Measurements from ENCODE around the gene TBX19. TPM values are rescaled to one million over a fixed set of nuclear protein-coding genes. Genes with fewer than 3 reads are reported as not detected.
"Not testable (repeated sequence)": the region's sequence is repeated elsewhere in the genome, so short reads cannot be mapped to it uniquely, and the experiment has no call there.

Gene TBX19
- total RNA-seq, 5 donors from 2014 or later (not counting 1 experiment from before 2014, with no cell fraction given), result 2.8 to 3.9 (median 3.5) TPM

- H3K27me3 Mint-ChIP-seq; ATAC-seq (replicated peaks in 1 of 4); H3K27ac ChIP-seq (ENCODE audit: low read length); H3K4me3 ChIP-seq (ENCODE audit: control insufficient read depth in 1 of 2, extremely low read depth in 1 of 2, low read length in 1 of 2); H3K36me3 Mint-ChIP-seq; CTCF ChIA-PET; H3K9me3 Mint-ChIP-seq; H3K36me3 ChIP-seq (ENCODE audit: control insufficient read depth in 2 of 2, extremely low read depth in 1 of 2, insufficient read depth in 1 of 2, low read length in 1 of 2); H3K4me1 ChIP-seq (ENCODE audit: control insufficient read depth in 1 of 2, extremely low read depth in 1 of 2, insufficient read depth in 2 of 2, low read length in 2 of 2); DNase-seq; H3K27me3 ChIP-seq (replicated peaks in 1 of 2; ENCODE audit: control insufficient read depth in 2 of 2, extremely low read depth in 1 of 2, insufficient read depth in 2 of 2, low read length in 1 of 2); H3K27ac Mint-ChIP-seq; H3K4me1 Mint-ChIP-seq; H3K9me3 ChIP-seq; H3K4me3 Mint-ChIP-seq: not testable (repeated sequence)
- WGBS (ENCODE audit: insufficient coverage), result 94% methylated on average over 12 of the region's 36 CpGs
- POLR2A ChIA-PET, result interaction anchor here (0.5 to 1.1 kb wide), 2 partner anchors 68 to 1725 kb away, joined by 3 to 4 read pairs; no protein-coding TSS in a partner anchor
Measured at GRCh38 chr1:168354335-168355269, 73.9 kb downstream of the TBX19 start.

GRCh38 chr1:168360151-168361021 lies 79.7 kb downstream of the TBX19 start:
- H3K27me3 ChIP-seq (replicated peaks in 1 of 2; ENCODE audit: control insufficient read depth in 2 of 2, extremely low read depth in 1 of 2, insufficient read depth in 2 of 2, low read length in 1 of 2), result no peaks in the 10 kb centered on the region
- peak in 6 of 35 experiments; percentile 1 to 27 (median 18) for DNase-seq
- H3K36me3 Mint-ChIP-seq, result no peaks in the 10 kb centered on the region
- 100% methylated on average over 3 of the region's 7 CpGs for WGBS (ENCODE audit: insufficient coverage)
- H3K36me3 ChIP-seq (ENCODE audit: control insufficient read depth in 2 of 2, extremely low read depth in 1 of 2, insufficient read depth in 1 of 2, low read length in 1 of 2), result no peaks in the 10 kb centered on the region
- no peaks in the 10 kb centered on the region for H3K27me3 Mint-ChIP-seq
- ChIA-PET POLR2A (no interaction called here), CTCF (interaction anchor here (0.6 to 8.9 kb wide), 2 partner anchors 17 to 23 kb away, joined by 3 to 234 read pairs; no protein-coding TSS in a partner anchor)
- peak overlapping the region in 1 of 2 donors; percentile 64 for H3K27ac Mint-ChIP-seq
- no peak overlapping the region for H3K4me3 Mint-ChIP-seq
- peaks cover 2 to 19% of the 10 kb centered on the region in 2 experiments for H3K4me1 ChIP-seq (ENCODE audit: control insufficient read depth in 1 of 2, extremely low read depth in 1 of 2, insufficient read depth in 2 of 2, low read length in 2 of 2)
- no peaks in the 10 kb centered on the region for H3K9me3 ChIP-seq
- H3K4me3 ChIP-seq (ENCODE audit: control insufficient read depth in 1 of 2, extremely low read depth in 1 of 2, low read length in 1 of 2), result no peak overlapping the region
- peaks cover 7 to 51% (median 33%) of the 10 kb centered on the region in 3 donors for H3K4me1 Mint-ChIP-seq
- H3K27ac ChIP-seq (ENCODE audit: low read length), result peak overlapping the region; percentile 7
- no peak for ATAC-seq (replicated peaks in 1 of 4)
- no peaks in the 10 kb centered on the region for H3K9me3 Mint-ChIP-seq

- Mint-ChIP-seq H3K36me3 (no peaks in the 10 kb centered on the region), H3K27ac (peak overlapping the region; percentile 1 to 64), H3K4me3 (no peak overlapping the region), H3K4me1 (peaks cover 7 to 58% (median 39%) of the 10 kb centered on the region in 3 donors), H3K27me3 (no peaks in the 10 kb centered on the region), H3K9me3 (no peaks in the 10 kb centered on the region)
- no peak for ATAC-seq (replicated peaks in 1 of 4)
- no peak for DNase-seq
- Histone ChIP-seq H3K9me3 (no peaks in the 10 kb centered on the region), H3K4me1 (ENCODE audit: control insufficient read depth in 1 of 2, extremely low read depth in 1 of 2, insufficient read depth in 2 of 2, low read length in 2 of 2) (peaks cover 2 to 19% of the 10 kb centered on the region in 2 experiments), H3K36me3 (ENCODE audit: control insufficient read depth in 2 of 2, extremely low read depth in 1 of 2, insufficient read depth in 1 of 2, low read length in 1 of 2) (no peaks in the 10 kb centered on the region), H3K4me3 (ENCODE audit: control insufficient read depth in 1 of 2, extremely low read depth in 1 of 2, low read length in 1 of 2) (no peak overlapping the region), H3K27ac (ENCODE audit: low read length) (peak overlapping the region; percentile 7), H3K27me3 (replicated peaks in 1 of 2; ENCODE audit: control insufficient read depth in 2 of 2, extremely low read depth in 1 of 2, insufficient read depth in 2 of 2, low read length in 1 of 2) (no peaks in the 10 kb centered on the region)
- ChIA-PET POLR2A (no interaction called here), CTCF (interaction anchor here (8.7 to 8.9 kb wide), 2 partner anchors 18 to 19 kb away, joined by 99 to 234 read pairs; no protein-coding TSS in a partner anchor)
- 72% methylated on average over 2 of the region's 2 CpGs for WGBS (ENCODE audit: insufficient coverage)
Measured at GRCh38 chr1:168361252-168361651, 80.6 kb downstream of the TBX19 start.

GRCh38 chr1:168362991-168363390 lies 82.3 kb downstream of the TBX19 start:
- ChIA-PET POLR2A (interaction anchor here in 1 of 2 donors (0.6 to 1.4 kb wide), 2 partner anchors 20 to 95 kb away, joined by 6 to 10 read pairs; no protein-coding TSS in a partner anchor), CTCF (interaction anchor here (0.5 to 8.9 kb wide), 13 partner anchors 14 to 915 kb away, joined by 3 to 234 read pairs (median 4); no protein-coding TSS in a partner anchor)
- Histone ChIP-seq H3K36me3 (ENCODE audit: control insufficient read depth in 2 of 2, extremely low read depth in 1 of 2, insufficient read depth in 1 of 2, low read length in 1 of 2) (no peaks in the 10 kb centered on the region), H3K4me1 (ENCODE audit: control insufficient read depth in 1 of 2, extremely low read depth in 1 of 2, insufficient read depth in 2 of 2, low read length in 2 of 2) (peaks cover 2 to 19% of the 10 kb centered on the region in 2 experiments), H3K9me3 (no peaks in the 10 kb centered on the region), H3K27ac (ENCODE audit: low read length) (peak overlapping the region; percentile 78), H3K27me3 (replicated peaks in 1 of 2; ENCODE audit: control insufficient read depth in 2 of 2, extremely low read depth in 1 of 2, insufficient read depth in 2 of 2, low read length in 1 of 2) (no peaks in the 10 kb centered on the region), H3K4me3 (ENCODE audit: control insufficient read depth in 1 of 2, extremely low read depth in 1 of 2, low read length in 1 of 2) (no peak overlapping the region)
- no CpG with 5 or more reads among the region's 4 CpGs for WGBS (ENCODE audit: insufficient coverage)
- peak overlapping the region; percentile 93 for H3K27ac Mint-ChIP-seq
- H3K4me3 Mint-ChIP-seq, result peak overlapping the region; percentile 54 to 64 (median 64)
- H3K9me3 Mint-ChIP-seq, result no peaks in the 10 kb centered on the region
- DNase-seq, result peak in 33 of 35 experiments; percentile 8 to 80 (median 50)
- H3K27me3 Mint-ChIP-seq, result peaks cover 0 to 4% of the 10 kb centered on the region in 2 donors
- no peaks in the 10 kb centered on the region for H3K36me3 Mint-ChIP-seq
- peak; percentile 87 to 98 (median 96) for ATAC-seq (replicated peaks in 1 of 4)
- peaks cover 7 to 58% (median 39%) of the 10 kb centered on the region in 3 donors for H3K4me1 Mint-ChIP-seq

Other genes with a start within 250 kb of the TBX19 start
- under 1 TPM; 0.09 to 0.39 (median 0.29) TPM for gene GPR161, start 143.9 kb upstream of the TBX19 start, total RNA-seq
- gene TIPRL, start 101.9 kb upstream of the TBX19 start, total RNA-seq, result 10 to 100 TPM; 13.8 to 26.6 (median 22.3) TPM
- gene SFT2D2, start 54.9 kb upstream of the TBX19 start, total RNA-seq, result 10 to 100 TPM; 51.6 to 63.1 (median 55.6) TPM